ENCODE results near the gene ATXN7L3. TPM values are rescaled to one million over a fixed set of nuclear protein-coding genes. Genes with fewer than 3 reads are reported as not detected.

The ATXN7L3 gene
- total and polyA plus RNA-seq, 9 of the 15 experiments (the other 6 are each of a cell fraction or from before 2014, with no cell fraction given), result 0.62 to 66.1 (median 33.2) TPM

DNA sequence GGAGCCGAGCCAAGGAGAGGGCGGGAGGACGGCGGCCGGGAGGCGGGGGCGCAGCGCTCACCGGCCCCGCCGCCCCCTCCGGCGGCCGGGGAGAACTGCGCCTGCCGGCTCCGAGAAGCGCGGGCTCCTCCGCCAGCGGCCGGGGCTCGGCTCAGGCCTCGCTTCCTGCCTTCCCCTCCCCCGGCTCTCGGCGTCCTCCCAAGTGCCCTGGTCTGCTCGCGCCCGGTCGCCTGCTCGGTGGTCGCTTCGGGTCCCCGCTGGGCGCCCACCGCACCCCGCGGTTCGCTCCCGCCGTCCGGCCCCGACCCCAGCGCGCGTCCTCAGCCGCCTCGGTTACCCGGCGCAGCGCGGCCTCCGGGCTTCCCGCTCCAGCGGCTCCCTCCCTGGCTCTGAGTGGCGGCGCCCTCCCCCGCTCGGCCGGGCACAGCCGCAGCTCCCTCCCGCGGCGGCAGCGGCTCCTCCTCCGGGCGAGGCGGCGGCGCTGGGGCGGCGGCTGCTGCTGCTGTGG lies 19.5 kb upstream of the ATXN7L3 start:
- BruUV-seq (replicated peaks), result no TSS peak
- Histone ChIP-seq H2AFZ (ENCODE audit: low read depth, low read length) (no peak overlapping the region; the same call in 1 of the 2 replicates), H3K79me2 (ENCODE audit: control insufficient read depth, insufficient read depth, low read length) (peaks cover 47% of the 10 kb centered on the region), H3K9ac (ENCODE audit: insufficient read depth in 1 of 2, low read depth in 2 of 2, low read length in 2 of 2) (peak overlapping the region; percentile 88 to 95; a peak in 3 of 4 replicates), H3K27ac (ENCODE audit: extremely low read depth, low read depth, low read length) (peak overlapping the region; percentile 98), H3K27me3 (ENCODE audit: control insufficient read depth in 2 of 2, insufficient read depth in 2 of 2, low read length in 2 of 2) (no peaks in the 10 kb centered on the region), H3K9me1 (ENCODE audit: control insufficient read depth, insufficient read depth, low read length) (no peaks in the 10 kb centered on the region), H3K36me3 (ENCODE audit: control insufficient read depth, insufficient read depth, low read length) (peaks cover 38% of the 10 kb centered on the region), H3K4me1 (replicated peaks in 1 of 2; ENCODE audit: control insufficient read depth in 2 of 2, insufficient read depth in 2 of 2, low read length in 2 of 2) (peaks cover 16 to 32% of the 10 kb centered on the region in 2 experiments), H4K20me1 (replicated peaks; ENCODE audit: control insufficient read depth, insufficient read depth, low read length) (no peaks in the 10 kb centered on the region), H3K9me3 (replicated peaks; ENCODE audit: control insufficient read depth, insufficient read depth, low read depth, low read length) (no peaks in the 10 kb centered on the region), H3K4me2 (ENCODE audit: insufficient read depth, low read length) (peak overlapping the region; percentile 80; the same call in 1 of the 2 replicates), H3K4me3 (peak overlapping the region; percentile 83)
- POLR2A ChIA-PET, result interaction anchor here (0.6 to 2.8 kb wide), 10 partner anchors 8 to 411 kb away, joined by 3 to 16 read pairs (median 3); partner anchors contain the start of gene SLC25A39
- WGBS (ENCODE audit: insufficient coverage, low coverage, missing lambda C conversion rate), result 1% methylated on average over 39 of the region's 73 CpGs
- peak in 3 of 4 experiments; percentile 74 to 79 (median 76) for DNase-seq (ENCODE audit: extremely low read depth in 1 of 4, low spot score in 3 of 4)
- in situ Hi-C loops (cut with MboI) (no loop called here), intact Hi-C loops (cut with micrococcal nuclease) (no loop called here)
- ATAC-seq, result peak; percentile 53
- CTCF ChIA-PET (ENCODE audit: low intra/inter-chr PET ratio), result interaction anchor here (0.6 to 1.2 kb wide), 2 partner anchors 9 to 41 kb away, joined by 3 to 4 read pairs; no protein-coding TSS in a partner anchor
- no peak for FAIRE-seq
- TF ChIP-seq PHB (CRISPR knock-in tag; IDR thresholded peaks at IDR 0.05), result no peak
- TF ChIP-seq ZFP1 (CRISPR knock-in tag; IDR thresholded peaks at IDR 0.05), result no peak
- 0 out of 2 replicates have a peak, but pooled peaks have one; percentile 16 for TF ChIP-seq GABPB1 (CRISPR knock-in tag; IDR thresholded peaks at IDR 0.05)
- TF ChIP-seq, protein P1, sequence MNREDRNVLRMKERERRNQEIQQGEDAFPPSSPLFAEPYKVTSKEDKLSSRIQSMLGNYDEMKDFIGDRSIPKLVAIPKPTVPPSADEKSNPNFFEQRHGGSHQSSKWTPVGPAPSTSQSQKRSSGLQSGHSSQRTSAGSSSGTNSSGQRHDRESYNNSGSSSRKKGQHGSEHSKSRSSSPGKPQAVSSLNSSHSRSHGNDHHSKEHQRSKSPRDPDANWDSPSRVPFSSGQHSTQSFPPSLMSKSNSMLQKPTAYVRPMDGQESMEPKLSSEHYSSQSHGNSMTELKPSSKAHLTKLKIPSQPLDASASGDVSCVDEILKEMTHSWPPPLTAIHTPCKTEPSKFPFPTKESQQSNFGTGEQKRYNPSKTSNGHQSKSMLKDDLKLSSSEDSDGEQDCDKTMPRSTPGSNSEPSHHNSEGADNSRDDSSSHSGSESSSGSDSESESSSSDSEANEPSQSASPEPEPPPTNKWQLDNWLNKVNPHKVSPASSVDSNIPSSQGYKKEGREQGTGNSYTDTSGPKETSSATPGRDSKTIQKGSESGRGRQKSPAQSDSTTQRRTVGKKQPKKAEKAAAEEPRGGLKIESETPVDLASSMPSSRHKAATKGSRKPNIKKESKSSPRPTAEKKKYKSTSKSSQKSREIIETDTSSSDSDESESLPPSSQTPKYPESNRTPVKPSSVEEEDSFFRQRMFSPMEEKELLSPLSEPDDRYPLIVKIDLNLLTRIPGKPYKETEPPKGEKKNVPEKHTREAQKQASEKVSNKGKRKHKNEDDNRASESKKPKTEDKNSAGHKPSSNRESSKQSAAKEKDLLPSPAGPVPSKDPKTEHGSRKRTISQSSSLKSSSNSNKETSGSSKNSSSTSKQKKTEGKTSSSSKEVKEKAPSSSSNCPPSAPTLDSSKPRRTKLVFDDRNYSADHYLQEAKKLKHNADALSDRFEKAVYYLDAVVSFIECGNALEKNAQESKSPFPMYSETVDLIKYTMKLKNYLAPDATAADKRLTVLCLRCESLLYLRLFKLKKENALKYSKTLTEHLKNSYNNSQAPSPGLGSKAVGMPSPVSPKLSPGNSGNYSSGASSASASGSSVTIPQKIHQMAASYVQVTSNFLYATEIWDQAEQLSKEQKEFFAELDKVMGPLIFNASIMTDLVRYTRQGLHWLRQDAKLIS (CRISPR knock-in tag; IDR thresholded peaks at IDR 0.05), result no peak
- TF ChIP-seq ZNF507 (tag; conservative IDR thresholded peaks at IDR 0.05), result no peak
- TF ChIP-seq ZNF586 (CRISPR knock-in tag; conservative IDR thresholded peaks at IDR 0.05), result no peak
- no peak for TF ChIP-seq ATF1 (CRISPR knock-in tag; IDR thresholded peaks at IDR 0.05)
- no peak for TF ChIP-seq ATF1 (tag; IDR thresholded peaks at IDR 0.05)
- TF ChIP-seq YY1 (IDR thresholded peaks at IDR 0.05; ENCODE audit: borderline replicate concordance in 1 of 3, control insufficient read depth in 1 of 3, extremely low read depth in 1 of 3, insufficient read depth in 3 of 3, insufficient read length in 1 of 3, insufficient replicate concordance in 2 of 3, low read depth in 1 of 3, low read length in 2 of 3), result peak in 2 of 3 experiments; percentile 12 to 28
- TF ChIP-seq, protein P2, sequence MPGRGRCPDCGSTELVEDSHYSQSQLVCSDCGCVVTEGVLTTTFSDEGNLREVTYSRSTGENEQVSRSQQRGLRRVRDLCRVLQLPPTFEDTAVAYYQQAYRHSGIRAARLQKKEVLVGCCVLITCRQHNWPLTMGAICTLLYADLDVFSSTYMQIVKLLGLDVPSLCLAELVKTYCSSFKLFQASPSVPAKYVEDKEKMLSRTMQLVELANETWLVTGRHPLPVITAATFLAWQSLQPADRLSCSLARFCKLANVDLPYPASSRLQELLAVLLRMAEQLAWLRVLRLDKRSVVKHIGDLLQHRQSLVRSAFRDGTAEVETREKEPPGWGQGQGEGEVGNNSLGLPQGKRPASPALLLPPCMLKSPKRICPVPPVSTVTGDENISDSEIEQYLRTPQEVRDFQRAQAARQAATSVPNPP (IDR thresholded peaks at IDR 0.05; ENCODE audit: borderline replicate concordance, insufficient read depth, insufficient read length), result no peak
- TF ChIP-seq HNRNPL (IDR thresholded peaks at IDR 0.05; ENCODE audit: low read depth, low read length), result peak; percentile 50; the same call in 1 of the 2 replicates
- no peak for TF ChIP-seq SP1 (CRISPR knock-in tag; IDR thresholded peaks at IDR 0.05)

All from K562 (cell line).